OCI-LY7 (cell line): ENCODE results near the gene TIMP4. TPM values are rescaled to one million over a fixed set of nuclear protein-coding genes. Genes with fewer than 3 reads are reported as not detected.

Source experiments
- BruUV-seq: library from RNA; stranded (reverse); fragments of 400-500 nt; replicated peaks from 2 replicates; lab custom pipeline; 2021; lab: Mats Ljungman, UMichigan
- CTCF ChIA-PET: fragments of 300-600 bp; sonication (Branson Sonifier 250); formaldehyde crosslinking; loops from one replicate; lab custom pipeline; 2022; ENCODE audit warnings: antibody characterized with exemption; ENCODE audit not compliant: unreplicated experiment; lab: Charles Lee
- POLR2A ChIA-PET: fragments of 300-600 bp; sonication (Branson Sonifier 250); formaldehyde crosslinking; loops from one replicate; lab custom pipeline; 2022; ENCODE audit warnings: antibody characterized with exemption; lab: Charles Lee
- DNase-seq: peaks from one replicate; pipeline ENCODE4 v3.0.0-alpha.2; 2015; ENCODE audit warnings: low spot score
- H2AFZ ChIP-seq: fragments of 200-600 bp; sonication (generic), shearing (Covaris generic); 2 replicates; pipeline ENCODE4 v1.6.1; 2014; ENCODE audit warnings: mild to moderate bottlenecking, antibody characterized with exemption, low read length, moderate library complexity
- H3K27ac ChIP-seq: fragments of 200-600 bp; sonication (generic); 2 replicates; pipeline ENCODE4 v1.5.1; 2014; ENCODE audit warnings: mixed run types, low read depth, mild to moderate bottlenecking, moderate library complexity, low read length, inconsistent platforms; ENCODE audit not compliant: poor library complexity, severe bottlenecking
- H3K36me3 ChIP-seq: fragments of 200-600 bp; sonication (generic); 2 replicates; pipeline ENCODE4 v1.6.1; 2014; ENCODE audit warnings: mild to moderate bottlenecking, antibody characterized with exemption, low read length, moderate library complexity, mixed read lengths; ENCODE audit not compliant: insufficient read depth
- H3K4me1 ChIP-seq: fragments of 200-600 bp; sonication (generic); 2 replicates; pipeline ENCODE4 v1.5.1; 2014; ENCODE audit warnings: mild to moderate bottlenecking, low read length; ENCODE audit not compliant: insufficient read depth, poor library complexity, severe bottlenecking
- H3K4me2 ChIP-seq: fragments of 200-600 bp; sonication (generic); 2 replicates; pipeline ENCODE4 v1.6.1; 2014; ENCODE audit warnings: mild to moderate bottlenecking, low read length
- H3K4me3 ChIP-seq: fragments of 200-600 bp; sonication (generic); 2 replicates; pipeline ENCODE4 v1.5.1; 2014; ENCODE audit warnings: mild to moderate bottlenecking, low read depth, low read length; ENCODE audit not compliant: poor library complexity, severe bottlenecking
- H3K79me2 ChIP-seq: fragments of 200-600 bp; sonication (generic); 2 replicates; pipeline ENCODE4 v1.6.1; 2016; ENCODE audit warnings: low read depth, mild to moderate bottlenecking, low read length, moderate library complexity, mixed read lengths; ENCODE audit not compliant: insufficient read depth
- H3K9me2 ChIP-seq: fragments of 200-600 bp; sonication (generic); 2 replicates; pipeline ENCODE4 v1.6.1; 2016; ENCODE audit warnings: mild to moderate bottlenecking, low read length, mixed read lengths; ENCODE audit not compliant: insufficient read depth
- H3K9me3 ChIP-seq: fragments of 200-600 bp; sonication (generic); 2 replicates; pipeline ENCODE4 v1.6.1; 2014; ENCODE audit warnings: mild to moderate bottlenecking, mixed run types, low read length, mixed read lengths
- H4K20me1 ChIP-seq: fragments of 200-600 bp; sonication (generic); 2 replicates; pipeline ENCODE4 v1.6.1; 2014; ENCODE audit warnings: mild to moderate bottlenecking, antibody characterized with exemption, low read length, moderate library complexity, mixed read lengths; ENCODE audit not compliant: insufficient read depth
- EZH2phosphoT487 ChIP-seq: fragments of 200-600 bp; sonication (generic); IDR thresholded peaks from 2 replicates; pipeline ENCODE4 v1.6.1; 2018; ENCODE audit warnings: low read depth, borderline replicate concordance, mild to moderate bottlenecking, mixed run types, antibody characterized with exemption, low read length, moderate library complexity, mixed read lengths
- intact Hi-C: fragments of 100-400 bp; cut with micrococcal nuclease; formaldehyde crosslinking; loops from one replicate; pipeline ENCODE4 v1.10.0; 2022; ENCODE audit not compliant: unreplicated experiment
- total RNA-seq, 2 experiments: library from RNA; depleted of rRNA in 1 of 2; stranded (reverse); fragments of >200 nt in 1 of 2; shearing (Covaris generic) in 1 of 2; gene quantifications; 2 replicates each; pipeline ENCODE4 v1.2.3, GENCODE V29; 2014 to 2022
- TF ChIP-seq, protein P1 (sequence below): fragments of 200-600 bp; sonication (generic); conservative IDR thresholded peaks from 2 replicates; pipeline ENCODE4 v1.5.1; 2014; ENCODE audit warnings: mild to moderate bottlenecking, antibody characterized with exemption, low read length, moderate library complexity, mixed read lengths

TIMP4 gene
- total RNA-seq, 2 experiments from 2014 or later: not detected

DNA sequence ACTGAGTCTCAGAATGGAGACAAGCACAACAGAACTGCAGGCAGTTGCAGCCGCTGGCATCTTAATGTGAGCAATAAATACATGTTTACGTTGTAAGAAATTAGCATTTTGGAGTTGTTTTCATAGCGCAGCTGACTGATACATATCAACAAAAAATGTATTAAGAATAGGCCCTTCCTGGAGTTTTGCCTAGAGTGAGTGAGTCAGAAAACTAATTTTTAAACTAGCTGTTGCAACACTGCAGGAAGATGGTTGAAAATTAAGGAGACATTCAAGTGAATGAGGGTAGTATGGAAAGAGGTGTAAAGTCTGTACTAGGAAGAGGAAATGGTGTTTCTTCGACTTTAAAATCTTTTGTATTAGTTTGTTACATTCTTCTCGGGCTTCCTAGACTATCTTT lies 39.6 kb upstream of the TIMP4 start:
- Histone ChIP-seq H3K9me2 (no peaks in the 10 kb centered on the region), H3K9me3 (no peaks in the 10 kb centered on the region), H4K20me1 (no peaks in the 10 kb centered on the region), H3K4me1 (peaks cover 3% of the 10 kb centered on the region), H3K4me2 (no peak overlapping the region), H3K79me2 (no peaks in the 10 kb centered on the region), H2AFZ (no peak overlapping the region), H3K4me3 (no peak overlapping the region), H3K27ac (no peak overlapping the region), H3K36me3 (no peaks in the 10 kb centered on the region)
- ChIA-PET POLR2A (no interaction called here), CTCF (no interaction called here)
- DNase-seq: no peak
- TF ChIP-seq, protein P1, sequence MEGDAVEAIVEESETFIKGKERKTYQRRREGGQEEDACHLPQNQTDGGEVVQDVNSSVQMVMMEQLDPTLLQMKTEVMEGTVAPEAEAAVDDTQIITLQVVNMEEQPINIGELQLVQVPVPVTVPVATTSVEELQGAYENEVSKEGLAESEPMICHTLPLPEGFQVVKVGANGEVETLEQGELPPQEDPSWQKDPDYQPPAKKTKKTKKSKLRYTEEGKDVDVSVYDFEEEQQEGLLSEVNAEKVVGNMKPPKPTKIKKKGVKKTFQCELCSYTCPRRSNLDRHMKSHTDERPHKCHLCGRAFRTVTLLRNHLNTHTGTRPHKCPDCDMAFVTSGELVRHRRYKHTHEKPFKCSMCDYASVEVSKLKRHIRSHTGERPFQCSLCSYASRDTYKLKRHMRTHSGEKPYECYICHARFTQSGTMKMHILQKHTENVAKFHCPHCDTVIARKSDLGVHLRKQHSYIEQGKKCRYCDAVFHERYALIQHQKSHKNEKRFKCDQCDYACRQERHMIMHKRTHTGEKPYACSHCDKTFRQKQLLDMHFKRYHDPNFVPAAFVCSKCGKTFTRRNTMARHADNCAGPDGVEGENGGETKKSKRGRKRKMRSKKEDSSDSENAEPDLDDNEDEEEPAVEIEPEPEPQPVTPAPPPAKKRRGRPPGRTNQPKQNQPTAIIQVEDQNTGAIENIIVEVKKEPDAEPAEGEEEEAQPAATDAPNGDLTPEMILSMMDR: no peak
- no peak for TF ChIP-seq EZH2phosphoT487
- intact Hi-C loops: no loop called here
- BruUV-seq: no TSS peak

DNA sequence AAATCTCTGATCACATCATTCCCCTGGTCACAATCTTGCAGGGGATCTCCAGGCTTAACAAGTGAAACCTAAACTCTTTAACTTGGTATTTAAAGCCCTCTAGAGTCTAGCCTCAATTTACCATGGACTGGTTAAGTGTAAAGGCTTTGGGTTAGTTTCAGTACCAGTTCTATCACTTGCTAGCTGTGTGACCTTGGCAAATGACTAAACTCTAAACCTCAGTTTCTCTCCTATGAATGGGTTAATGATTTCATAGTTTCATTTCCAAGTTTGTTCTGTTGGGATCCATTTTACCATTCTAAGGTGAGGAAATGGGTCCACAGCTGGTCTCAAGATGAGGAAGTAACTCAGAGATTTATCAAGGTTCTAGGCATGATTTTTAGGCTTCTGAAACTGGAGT lies 38.8 kb upstream of the TIMP4 start:
- no peak overlapping the region for H3K4me2 ChIP-seq
- H3K36me3 ChIP-seq: no peaks in the 10 kb centered on the region
- ChIA-PET POLR2A (no interaction called here), CTCF (no interaction called here)
- H4K20me1 ChIP-seq: no peaks in the 10 kb centered on the region
- TF ChIP-seq EZH2phosphoT487: no peak
- TF ChIP-seq, protein P1: no peak
- intact Hi-C loops: no loop called here
- no peaks in the 10 kb centered on the region for H3K79me2 ChIP-seq
- H3K9me3 ChIP-seq: no peaks in the 10 kb centered on the region
- H3K4me3 ChIP-seq: no peak overlapping the region
- no peak overlapping the region for H2AFZ ChIP-seq
- no TSS peak for BruUV-seq
- peaks cover 3% of the 10 kb centered on the region for H3K4me1 ChIP-seq
- DNase-seq: no peak
- no peak overlapping the region for H3K27ac ChIP-seq
- no peaks in the 10 kb centered on the region for H3K9me2 ChIP-seq

DNA sequence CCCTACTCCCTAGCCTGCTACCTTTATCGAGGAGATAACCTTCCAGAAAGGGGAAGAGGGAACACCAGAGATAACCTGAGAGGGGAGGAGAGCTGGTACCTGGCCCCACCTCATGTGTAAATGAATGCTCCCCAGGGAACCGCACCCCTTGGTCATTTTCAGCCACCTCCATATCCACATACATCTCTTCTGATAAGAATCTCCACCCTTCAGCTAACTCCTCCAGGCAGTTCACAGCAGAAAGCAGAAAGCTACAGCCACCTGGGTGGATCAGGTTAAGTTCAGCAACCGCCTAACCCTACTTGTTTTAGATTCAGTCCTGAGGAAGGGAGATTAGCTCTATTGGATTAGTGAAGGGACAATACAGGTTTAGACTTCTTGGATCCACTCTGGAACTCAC lies 38.0 kb upstream of the TIMP4 start:
- ChIA-PET CTCF (no interaction called here), POLR2A (no interaction called here)
- no TSS peak for BruUV-seq
- H3K79me2 ChIP-seq: no peaks in the 10 kb centered on the region
- TF ChIP-seq EZH2phosphoT487: no peak
- TF ChIP-seq, protein P1: no peak
- no peaks in the 10 kb centered on the region for H3K9me3 ChIP-seq
- H2AFZ ChIP-seq: no peak overlapping the region
- DNase-seq: no peak
- no peak overlapping the region for H3K27ac ChIP-seq
- H3K9me2 ChIP-seq: no peaks in the 10 kb centered on the region
- H3K36me3 ChIP-seq: no peaks in the 10 kb centered on the region
- peaks cover 3% of the 10 kb centered on the region for H3K4me1 ChIP-seq
- no peak overlapping the region for H3K4me3 ChIP-seq
- H4K20me1 ChIP-seq: no peaks in the 10 kb centered on the region
- intact Hi-C loops: no loop called here
- H3K4me2 ChIP-seq: no peak overlapping the region
